ENCODE data around the gene ITGB2. TPM values are rescaled to one million over a fixed set of nuclear protein-coding genes. Genes with fewer than 3 reads are reported as not detected.
A peak's percentile ranks its signal among the peaks of the same experiment; 100 is the strongest.

Gene ITGB2
- total RNA-seq, 1 experiment from 2014 or later, result 24.8 TPM

DNA sequence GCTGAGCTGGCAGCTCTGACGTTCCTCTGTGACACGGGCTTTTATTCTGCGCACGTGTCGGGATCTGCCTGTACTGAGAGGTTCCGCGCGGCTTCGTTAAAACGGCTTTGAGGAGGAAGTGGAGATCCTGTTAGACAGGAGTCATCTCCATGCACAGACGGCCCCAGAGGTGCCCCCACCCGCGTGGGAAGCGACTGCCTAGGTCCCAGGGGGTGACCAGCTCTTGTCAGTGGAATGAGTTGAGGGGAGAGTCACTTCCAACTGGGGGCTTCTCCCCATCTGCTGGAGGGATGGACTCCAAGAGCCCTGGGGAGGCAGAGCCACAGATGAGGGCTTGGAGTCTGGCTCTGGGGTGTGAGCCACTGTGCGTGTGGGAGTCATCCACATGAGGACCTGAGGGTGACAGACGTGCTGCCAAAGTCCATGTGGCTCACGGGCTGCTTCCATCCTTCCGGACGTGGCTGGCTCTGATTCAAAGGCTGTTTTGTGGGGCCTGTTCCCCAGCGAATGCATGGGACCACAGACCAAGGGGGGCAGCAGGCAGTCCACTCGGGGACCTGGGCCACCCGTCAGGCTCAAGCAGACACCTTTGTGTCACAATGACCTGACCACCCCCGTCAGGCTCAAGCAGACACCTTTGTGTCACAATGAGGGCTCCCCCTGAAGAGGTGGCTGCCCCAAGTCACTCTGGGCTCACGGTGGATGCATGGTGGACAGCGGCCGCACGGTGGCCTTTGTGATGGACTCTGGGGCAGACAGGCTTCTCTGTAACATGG, 74.0 kb downstream of the ITGB2 start:
- H3K27me3 Mint-ChIP-seq (ENCODE audit: insufficient read depth, unreplicated experiment), result no peaks in the 10 kb centered on the region
- H3K4me3 Mint-ChIP-seq (ENCODE audit: unreplicated experiment), result no peak overlapping the region
- H3K9me3 Mint-ChIP-seq (ENCODE audit: unreplicated experiment), result no peaks in the 10 kb centered on the region
- ChIA-PET POLR2A (interaction anchor here (0.7 to 1.4 kb wide), 8 partner anchors 11 to 284 kb away, joined by 3 to 6 read pairs (median 4); partner anchors contain the start of gene SLX9), CTCF (interaction anchor here (0.9 to 2.0 kb wide), 3 partner anchors 11 to 45 kb away, joined by 3 to 4 read pairs (median 3); partner anchors contain the start of gene UBE2G2)
- BruUV-seq (replicated peaks), result no TSS peak
- TF ChIP-seq, protein P1, sequence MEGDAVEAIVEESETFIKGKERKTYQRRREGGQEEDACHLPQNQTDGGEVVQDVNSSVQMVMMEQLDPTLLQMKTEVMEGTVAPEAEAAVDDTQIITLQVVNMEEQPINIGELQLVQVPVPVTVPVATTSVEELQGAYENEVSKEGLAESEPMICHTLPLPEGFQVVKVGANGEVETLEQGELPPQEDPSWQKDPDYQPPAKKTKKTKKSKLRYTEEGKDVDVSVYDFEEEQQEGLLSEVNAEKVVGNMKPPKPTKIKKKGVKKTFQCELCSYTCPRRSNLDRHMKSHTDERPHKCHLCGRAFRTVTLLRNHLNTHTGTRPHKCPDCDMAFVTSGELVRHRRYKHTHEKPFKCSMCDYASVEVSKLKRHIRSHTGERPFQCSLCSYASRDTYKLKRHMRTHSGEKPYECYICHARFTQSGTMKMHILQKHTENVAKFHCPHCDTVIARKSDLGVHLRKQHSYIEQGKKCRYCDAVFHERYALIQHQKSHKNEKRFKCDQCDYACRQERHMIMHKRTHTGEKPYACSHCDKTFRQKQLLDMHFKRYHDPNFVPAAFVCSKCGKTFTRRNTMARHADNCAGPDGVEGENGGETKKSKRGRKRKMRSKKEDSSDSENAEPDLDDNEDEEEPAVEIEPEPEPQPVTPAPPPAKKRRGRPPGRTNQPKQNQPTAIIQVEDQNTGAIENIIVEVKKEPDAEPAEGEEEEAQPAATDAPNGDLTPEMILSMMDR (IDR thresholded peaks at IDR 0.05; ENCODE audit: unreplicated experiment), result no peak
- no peaks in the 10 kb centered on the region for H3K4me1 Mint-ChIP-seq (ENCODE audit: insufficient read depth, unreplicated experiment)
- H3K27ac Mint-ChIP-seq (ENCODE audit: low read depth, unreplicated experiment), result no peak overlapping the region
- no peak for DNase-seq (ENCODE audit: unreplicated experiment)
- intact Hi-C loops (cut with micrococcal nuclease), result loop anchor here (2.0 kb wide), 2 partner anchors 26 to 46 kb away; partner anchors contain the start of genes PTTG1IP and UBE2G2
- H3K36me3 Mint-ChIP-seq (ENCODE audit: insufficient read depth, unreplicated experiment), result peaks cover 59% of the 10 kb centered on the region

- Mint-ChIP-seq H3K4me3 (ENCODE audit: unreplicated experiment) (peak overlapping the region; percentile 16), H3K36me3 (ENCODE audit: insufficient read depth, unreplicated experiment) (peaks cover 54% of the 10 kb centered on the region), H3K4me1 (ENCODE audit: insufficient read depth, unreplicated experiment) (no peaks in the 10 kb centered on the region), H3K27me3 (ENCODE audit: insufficient read depth, unreplicated experiment) (no peaks in the 10 kb centered on the region), H3K9me3 (ENCODE audit: unreplicated experiment) (no peaks in the 10 kb centered on the region), H3K27ac (ENCODE audit: low read depth, unreplicated experiment) (no peak overlapping the region)
- DNase-seq (ENCODE audit: unreplicated experiment), result no peak
- BruUV-seq (replicated peaks), result no TSS peak
- TF ChIP-seq, protein P1 (IDR thresholded peaks at IDR 0.05; ENCODE audit: unreplicated experiment), result no peak
- ChIA-PET POLR2A (interaction anchor here (0.7 to 1.4 kb wide), 7 partner anchors 12 to 284 kb away, joined by 3 to 6 read pairs (median 4); partner anchors contain the start of gene SLX9), CTCF (interaction anchor here (0.9 to 2.0 kb wide), 3 partner anchors 12 to 45 kb away, joined by 3 to 4 read pairs (median 3); partner anchors contain the start of gene UBE2G2)
- intact Hi-C loops (cut with micrococcal nuclease), result loop anchor here (2.0 kb wide), 2 partner anchors 27 to 45 kb away; partner anchors contain the start of genes PTTG1IP and UBE2G2
Observed at GRCh38 chr21:44846224-44846484, 74.5 kb downstream of the ITGB2 start.

DNA sequence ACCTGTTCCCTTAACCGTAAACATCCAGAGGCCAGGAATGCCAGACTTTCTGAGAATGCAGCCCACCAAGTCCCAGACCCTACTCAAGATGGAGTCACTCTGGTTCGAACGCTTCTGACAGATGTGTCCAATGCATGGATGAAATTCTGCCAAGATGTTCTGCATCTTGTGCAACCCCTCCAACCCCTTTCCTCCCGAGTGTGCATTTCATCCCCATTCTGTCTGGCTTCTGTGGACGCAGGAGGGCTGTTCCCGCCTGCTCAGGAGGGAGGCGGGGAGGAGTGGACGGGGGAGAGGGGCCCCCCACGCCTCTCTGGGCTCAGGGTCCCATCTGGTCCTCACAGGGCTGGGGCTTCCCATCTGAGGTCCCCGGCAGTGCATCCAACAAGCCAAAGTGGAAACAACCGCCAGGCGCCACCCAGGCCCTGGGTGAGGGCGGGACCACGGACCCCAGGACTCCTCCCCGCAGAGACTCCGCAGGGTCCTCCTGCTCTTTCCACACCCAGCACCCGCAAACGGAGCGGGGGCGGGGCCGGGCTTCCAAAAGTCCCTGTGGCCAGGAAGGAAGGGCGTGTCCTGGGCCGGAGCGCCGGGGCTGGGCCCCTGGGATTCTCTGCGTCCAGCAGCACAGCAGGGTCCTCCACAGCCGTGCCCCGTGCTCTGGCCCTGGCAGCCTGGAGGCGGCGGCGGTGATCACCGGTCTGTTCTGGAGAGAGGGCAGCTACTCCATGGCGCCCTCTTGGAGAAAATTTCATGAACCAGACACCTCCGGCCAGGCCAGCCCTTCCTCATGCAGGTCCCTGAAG, 75.1 kb downstream of the ITGB2 start:
- BruUV-seq (replicated peaks), result no TSS peak
- no peaks in the 10 kb centered on the region for H3K4me1 Mint-ChIP-seq (ENCODE audit: insufficient read depth, unreplicated experiment)
- no peaks in the 10 kb centered on the region for H3K27me3 Mint-ChIP-seq (ENCODE audit: insufficient read depth, unreplicated experiment)
- DNase-seq (ENCODE audit: unreplicated experiment), result peak; percentile 63
- POLR2A ChIA-PET, result interaction anchor here (0.7 to 1.4 kb wide), 7 partner anchors 12 to 285 kb away, joined by 3 to 6 read pairs (median 4); partner anchors contain the start of gene SLX9
- TF ChIP-seq, protein P1 (IDR thresholded peaks at IDR 0.05; ENCODE audit: unreplicated experiment), result peak; percentile 32
- intact Hi-C loops (cut with micrococcal nuclease), result loop anchor here (2.0 kb wide), 2 partner anchors 27 to 45 kb away; partner anchors contain the start of genes PTTG1IP and UBE2G2
- H3K27ac Mint-ChIP-seq (ENCODE audit: low read depth, unreplicated experiment), result no peak overlapping the region
- H3K4me3 Mint-ChIP-seq (ENCODE audit: unreplicated experiment), result peak overlapping the region; percentile 16
- peaks cover 49% of the 10 kb centered on the region for H3K36me3 Mint-ChIP-seq (ENCODE audit: insufficient read depth, unreplicated experiment)
- CTCF ChIA-PET, result interaction anchor here (0.9 to 2.0 kb wide), 3 partner anchors 12 to 44 kb away, joined by 3 to 4 read pairs (median 3); partner anchors contain the start of gene UBE2G2
- H3K9me3 Mint-ChIP-seq (ENCODE audit: unreplicated experiment), result no peaks in the 10 kb centered on the region

DNA sequence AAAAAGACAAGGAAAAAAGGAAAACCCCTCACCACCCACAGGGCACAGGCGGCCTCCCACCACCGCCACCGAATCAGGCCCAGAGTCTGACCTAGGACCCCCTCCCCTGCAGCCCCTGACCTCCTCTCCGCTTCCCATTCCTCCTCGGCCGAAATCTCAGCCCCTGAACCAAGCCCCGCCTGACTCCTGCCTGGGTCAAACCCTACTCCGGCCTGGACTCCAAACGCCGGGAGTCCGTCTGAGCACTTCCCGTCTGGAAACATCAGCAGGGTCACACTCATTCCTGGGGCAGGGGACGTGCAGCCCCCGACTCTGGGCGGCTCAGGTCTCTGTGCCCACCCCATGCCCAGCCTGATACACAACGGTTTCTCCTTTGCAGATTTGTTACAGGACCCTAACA, 76.4 kb downstream of the ITGB2 start:
- no peaks in the 10 kb centered on the region for H3K27me3 Mint-ChIP-seq (ENCODE audit: insufficient read depth, unreplicated experiment)
- H3K36me3 Mint-ChIP-seq (ENCODE audit: insufficient read depth, unreplicated experiment), result peaks cover 35% of the 10 kb centered on the region
- intact Hi-C loops (cut with micrococcal nuclease), result no loop called here
- TF ChIP-seq, protein P1 (IDR thresholded peaks at IDR 0.05; ENCODE audit: unreplicated experiment), result no peak
- DNase-seq (ENCODE audit: unreplicated experiment), result no peak
- H3K27ac Mint-ChIP-seq (ENCODE audit: low read depth, unreplicated experiment), result no peak overlapping the region
- no TSS peak for BruUV-seq (replicated peaks)
- H3K4me1 Mint-ChIP-seq (ENCODE audit: insufficient read depth, unreplicated experiment), result no peaks in the 10 kb centered on the region
- H3K9me3 Mint-ChIP-seq (ENCODE audit: unreplicated experiment), result no peaks in the 10 kb centered on the region
- no peak overlapping the region for H3K4me3 Mint-ChIP-seq (ENCODE audit: unreplicated experiment)
- POLR2A ChIA-PET, result no interaction called here
- CTCF ChIA-PET, result interaction anchor here (0.6 kb wide), 1 partner anchor 595 kb away, joined by 3 read pairs; no protein-coding TSS in a partner anchor

Measured in MCF 10A (cell line).